CD1c-positive myeloid dendritic cell (primary cell): Measurements from ENCODE around the gene ADGRL3.
"Not testable (repeated sequence)": the region's sequence is repeated elsewhere in the genome, so short reads cannot be mapped to it uniquely, and the experiment has no call there.

Experiments used
- DNase-seq: peaks from one replicate; pipeline ENCODE4 v3.0.0-alpha.2; 2016; ENCODE audit errors: extremely low spot score

Gene ADGRL3

GRCh38 chr4:61628727-61629126 lies 428.6 kb downstream of the ADGRL3 start:
- no peak for DNase-seq

GRCh38 chr4:61630548-61630947 lies 430.4 kb downstream of the ADGRL3 start:
- no peak for DNase-seq

- DNase-seq: no peak
Observed at GRCh38 chr4:61638591-61638990, 438.5 kb downstream of the ADGRL3 start.

GRCh38 chr4:61646746-61647350 lies 446.7 kb downstream of the ADGRL3 start:
- DNase-seq: not testable (repeated sequence)

GRCh38 chr4:61648264-61648663 lies 448.1 kb downstream of the ADGRL3 start:
- no peak for DNase-seq

- no peak for DNase-seq
Observed at GRCh38 chr4:61657016-61657415, 456.9 kb downstream of the ADGRL3 start.

- no peak for DNase-seq
Observed at GRCh38 chr4:61661960-61662359, 461.8 kb downstream of the ADGRL3 start.

- no peak for DNase-seq
Observed at GRCh38 chr4:61662362-61662761, 462.2 kb downstream of the ADGRL3 start.

- DNase-seq: no peak
Observed at GRCh38 chr4:61663310-61663709, 463.2 kb downstream of the ADGRL3 start.

GRCh38 chr4:61665649-61666048 lies 465.5 kb downstream of the ADGRL3 start:
- DNase-seq: no peak

- no peak for DNase-seq
Observed at GRCh38 chr4:61666244-61666643, 466.1 kb downstream of the ADGRL3 start.

- DNase-seq: no peak
Observed at GRCh38 chr4:61671599-61671998, 471.5 kb downstream of the ADGRL3 start.

- no peak for DNase-seq
Observed at GRCh38 chr4:61675464-61675863, 475.3 kb downstream of the ADGRL3 start.

- no peak for DNase-seq
Observed at GRCh38 chr4:61678297-61678696, 478.2 kb downstream of the ADGRL3 start.

GRCh38 chr4:61693520-61693919 lies 493.4 kb downstream of the ADGRL3 start:
- DNase-seq: no peak

- DNase-seq: no peak
Observed at GRCh38 chr4:61714387-61714911, 514.3 kb downstream of the ADGRL3 start.

- no peak for DNase-seq
Observed at GRCh38 chr4:61716426-61716825, 516.3 kb downstream of the ADGRL3 start.

- DNase-seq: no peak
Observed at GRCh38 chr4:61723492-61723891, 523.4 kb downstream of the ADGRL3 start.

GRCh38 chr4:61727286-61727685 lies 527.2 kb downstream of the ADGRL3 start:
- no peak for DNase-seq

- no peak for DNase-seq
Observed at GRCh38 chr4:61734409-61734808, 534.3 kb downstream of the ADGRL3 start.

- DNase-seq: no peak
Observed at GRCh38 chr4:61739887-61740286, 539.8 kb downstream of the ADGRL3 start.

- DNase-seq: no peak
Observed at GRCh38 chr4:61740886-61741285, 540.8 kb downstream of the ADGRL3 start.

- DNase-seq: no peak
Observed at GRCh38 chr4:61741327-61742096, 541.4 kb downstream of the ADGRL3 start.
